Fibroblast of lung (primary cell): ENCODE measurements around the gene ATP2B2. TPM values are rescaled to one million over a fixed set of nuclear protein-coding genes. Genes with fewer than 3 reads are reported as not detected.

ENCODE experiments used
- DNase-seq, 2 donors: peaks; one replicate each; pipeline versions ENCODE4 v3.0.0 to v3.0.0-alpha.2; 2010; ENCODE audit warnings: low read depth in 2 of 2
- H2AFZ ChIP-seq: 2 replicates; pipeline ENCODE4 v1.5.1; 2012; ENCODE audit warnings: low read length, control low read depth, inconsistent platforms
- H3K27ac ChIP-seq: 2 replicates; pipeline ENCODE4 v1.5.1; 2011; ENCODE audit warnings: low read length, control low read depth; ENCODE audit not compliant: insufficient read depth
- H3K27me3 ChIP-seq: 2 replicates; pipeline ENCODE4 v1.5.1; 2011; ENCODE audit warnings: mild to moderate bottlenecking, low read length; ENCODE audit not compliant: control insufficient read depth, insufficient read depth
- H3K36me3 ChIP-seq: 2 replicates; pipeline ENCODE4 v1.5.1; 2011; ENCODE audit warnings: low read length; ENCODE audit not compliant: control insufficient read depth, insufficient read depth
- H3K4me1 ChIP-seq: 2 replicates; pipeline ENCODE4 v1.5.1; 2011; ENCODE audit warnings: low read length; ENCODE audit not compliant: control insufficient read depth, insufficient read depth; ENCODE audit errors: extremely low read depth
- H3K4me2 ChIP-seq: 2 replicates; pipeline ENCODE4 v1.5.1; 2011; ENCODE audit warnings: low read length, control low read depth; ENCODE audit not compliant: insufficient read depth; ENCODE audit errors: extremely low read depth
- H3K4me3 ChIP-seq, 4 experiments: fragments of 200-600 bp in 1 of 4; sonication (generic) in 1 of 4; replicated peaks in 1 of 4; 2 replicates each; pipeline ENCODE4 v1.5.1; 2011 to 2016; ENCODE audit warnings: low read length in 4 of 4, low read depth in 3 of 4, mild to moderate bottlenecking in 3 of 4, control low read depth in 2 of 4, inconsistent platforms in 1 of 4, mixed read lengths in 1 of 4; ENCODE audit not compliant: insufficient read depth in 1 of 4; ENCODE audit errors: control extremely low read depth in 1 of 4
- H3K79me2 ChIP-seq: 2 replicates; pipeline ENCODE4 v1.5.1; 2012; ENCODE audit warnings: mild to moderate bottlenecking, low read length, inconsistent platforms; ENCODE audit not compliant: control insufficient read depth, insufficient read depth
- H3K9ac ChIP-seq: 2 replicates; pipeline ENCODE4 v1.5.1; 2011; ENCODE audit warnings: mild to moderate bottlenecking, low read length, control low read depth; ENCODE audit not compliant: insufficient read depth
- H3K9me3 ChIP-seq: 2 replicates; pipeline ENCODE4 v1.5.1; 2012; ENCODE audit warnings: low read depth, low read length; ENCODE audit not compliant: control insufficient read depth, insufficient read depth
- H4K20me1 ChIP-seq: 2 replicates; pipeline ENCODE4 v1.5.1; 2011; ENCODE audit warnings: low read length; ENCODE audit not compliant: control insufficient read depth, insufficient read depth; ENCODE audit errors: extremely low read depth
- CTCF ChIP-seq, 2 donors: IDR thresholded peaks in 1 of 2; conservative IDR thresholded peaks in 1 of 2; 1 replicate in 1 of 2; 2 replicates in 1 of 2; pipeline ENCODE4 v1.5.1; 2011 to 2012; ENCODE audit warnings: low read length in 2 of 2, control low read depth in 1 of 2, inconsistent platforms in 1 of 2, low read depth in 1 of 2, mild to moderate bottlenecking in 1 of 2
- EZH2 ChIP-seq: IDR thresholded peaks from 2 replicates; pipeline ENCODE4 v1.5.1; 2012; ENCODE audit warnings: low read length, control low read depth, mild to moderate bottlenecking; ENCODE audit errors: missing control alignments
- polyA plus RNA-seq, 2 donors: library from polyadenylated mRNA; depleted of rRNA in 1 of 2; stranded (reverse) in 1 of 2; unstranded in 1 of 2; fragments of >200 nt; gene quantifications; 2 replicates each; pipeline ENCODE4 v1.2.1, GENCODE V29; 2011 to 2012; ENCODE audit warnings: missing spikeins in 1 of 2
- total RNA-seq: library from RNA; depleted of rRNA; stranded (reverse); fragments of >200 nt; gene quantifications from 2 replicates; pipeline ENCODE4 v1.2.1, GENCODE V29; 2014

Gene ATP2B2
- total and polyA plus RNA-seq, 2 donors (not counting 1 experiment from before 2014, with no cell fraction given): not detected

- H3K4me1 ChIP-seq: no peaks in the 10 kb centered on the region
- H3K4me3 ChIP-seq: no peak overlapping the region
- H3K27me3 ChIP-seq: no peaks in the 10 kb centered on the region
- no peak overlapping the region for H2AFZ ChIP-seq
- no peaks in the 10 kb centered on the region for H3K79me2 ChIP-seq
- H3K4me2 ChIP-seq: no peak overlapping the region
- DNase-seq: no peak
- H3K36me3 ChIP-seq: peaks cover 1% of the 10 kb centered on the region
- H3K9ac ChIP-seq: no peak overlapping the region
- H4K20me1 ChIP-seq: no peaks in the 10 kb centered on the region
- TF ChIP-seq CTCF (conservative IDR thresholded peaks at IDR 0.05 in 1 of 2, IDR thresholded peaks at IDR 0.05 in 1 of 2; ENCODE audit: low read depth in 1 of 2, low read length in 2 of 2) (no peak), EZH2 (no peak)
- no peaks in the 10 kb centered on the region for H3K9me3 ChIP-seq
- no peak overlapping the region for H3K27ac ChIP-seq
Observed at GRCh38 chr3:10294030-10294586, 211.3 kb downstream of the ATP2B2 start.

GRCh38 chr3:10292505-10293419 is 212.6 kb downstream of the ATP2B2 start, which contains the start of gene GHRL:
GHRL (minus strand) TSS chr3:10292947; CDS start chr3:10290180, 2,767 bp downstream.
- TF ChIP-seq CTCF (conservative IDR thresholded peaks at IDR 0.05 in 1 of 2, IDR thresholded peaks at IDR 0.05 in 1 of 2; ENCODE audit: low read depth in 1 of 2, low read length in 2 of 2) (no peak), EZH2 (no peak)
- Histone ChIP-seq H3K4me3 (no peak within 1 kb of the TSS), H4K20me1 (no peaks in the 10 kb centered on the region), H2AFZ (no peak within 1 kb of the TSS), H3K4me1 (no peaks in the 10 kb centered on the region), H3K27ac (no peak within 1 kb of the TSS), H3K9me3 (no peaks in the 10 kb centered on the region), H3K9ac (no peak within 1 kb of the TSS), H3K27me3 (no peaks in the 10 kb centered on the region), H3K36me3 (peaks cover 1% of the 10 kb centered on the region), H3K4me2 (no peak within 1 kb of the TSS), H3K79me2 (no peaks in the 10 kb centered on the region)
- no peak for DNase-seq

GRCh38 chr3:10291641-10292040 is 213.7 kb downstream of the ATP2B2 start:
- DNase-seq: no peak
- H2AFZ ChIP-seq: no peak overlapping the region
- H3K9ac ChIP-seq: no peak overlapping the region
- H3K4me3 ChIP-seq: no peak overlapping the region
- H3K36me3 ChIP-seq: peaks cover 1% of the 10 kb centered on the region
- no peaks in the 10 kb centered on the region for H3K4me1 ChIP-seq
- TF ChIP-seq CTCF (conservative IDR thresholded peaks at IDR 0.05 in 1 of 2, IDR thresholded peaks at IDR 0.05 in 1 of 2; ENCODE audit: low read depth in 1 of 2, low read length in 2 of 2) (no peak), EZH2 (no peak)
- no peak overlapping the region for H3K27ac ChIP-seq
- no peaks in the 10 kb centered on the region for H3K27me3 ChIP-seq
- no peaks in the 10 kb centered on the region for H3K79me2 ChIP-seq
- no peak overlapping the region for H3K4me2 ChIP-seq
- no peaks in the 10 kb centered on the region for H4K20me1 ChIP-seq
- no peaks in the 10 kb centered on the region for H3K9me3 ChIP-seq
